BE2C (cell line): Measurements from ENCODE around the gene HSD17B14.
"Not testable (repeated sequence)": the region's sequence is repeated elsewhere in the genome, so short reads cannot be mapped to it uniquely, and the experiment has no call there.

ENCODE experiments used
- DNase-seq: peaks from one replicate; pipeline ENCODE4 v3.0.0-alpha.2; 2020
- H3K27me3 ChIP-seq: fragments of 250-450 bp; sonication (Bioruptor Pico); 2 replicates; pipeline ENCODE4 v1.5.1; 2020; ENCODE audit warnings: mild to moderate bottlenecking
- H3K36me3 ChIP-seq: fragments of 250-450 bp; sonication (Bioruptor Pico); 2 replicates; pipeline ENCODE4 v1.5.1; 2020; ENCODE audit warnings: mild to moderate bottlenecking
- H3K4me1 ChIP-seq: fragments of 250-450 bp; sonication (Bioruptor Pico); 2 replicates; pipeline ENCODE4 v1.5.1; 2020
- H3K4me3 ChIP-seq: 2 replicates; pipeline ENCODE4 v1.5.1; 2011; ENCODE audit warnings: low read depth, low read length
- H3K9me3 ChIP-seq: fragments of 250-450 bp; sonication (Bioruptor Pico); 2 replicates; pipeline ENCODE4 v1.5.1; 2020
- TF ChIP-seq, protein P1 (sequence below): IDR thresholded peaks from 2 replicates; pipeline ENCODE4 v1.5.1; 2012; ENCODE audit warnings: mild to moderate bottlenecking, low read depth, low read length

The HSD17B14 gene

DNA sequence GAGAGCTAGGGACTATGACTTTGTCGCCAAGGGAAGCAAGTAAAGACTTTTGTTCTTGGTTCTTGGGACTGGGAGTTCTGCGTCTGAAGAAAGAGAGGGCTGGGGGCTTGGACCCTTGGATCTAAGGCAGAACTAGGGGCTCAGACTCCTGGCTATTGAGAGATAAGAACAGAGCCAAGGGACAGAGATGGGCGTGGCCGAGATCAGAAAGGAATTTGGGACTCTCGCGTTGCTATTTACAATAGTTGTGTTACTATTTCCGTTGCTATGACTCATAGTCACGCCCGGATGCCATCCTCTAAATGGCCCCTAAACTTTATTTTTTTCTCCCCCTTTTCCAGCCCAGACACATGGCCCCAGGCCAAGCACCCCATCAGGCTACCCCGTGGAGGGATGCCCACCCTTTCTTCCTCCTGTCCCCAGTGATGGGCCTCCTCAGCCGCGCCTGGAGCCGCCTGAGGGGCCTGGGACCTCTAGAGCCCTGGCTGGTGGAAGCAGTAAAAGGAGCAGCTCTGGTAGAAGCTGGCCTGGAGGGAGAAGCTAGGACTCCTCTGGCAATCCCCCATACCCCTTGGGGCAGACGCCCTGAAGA is 36.7 kb upstream of the HSD17B14 start:
- TF ChIP-seq, protein P1, sequence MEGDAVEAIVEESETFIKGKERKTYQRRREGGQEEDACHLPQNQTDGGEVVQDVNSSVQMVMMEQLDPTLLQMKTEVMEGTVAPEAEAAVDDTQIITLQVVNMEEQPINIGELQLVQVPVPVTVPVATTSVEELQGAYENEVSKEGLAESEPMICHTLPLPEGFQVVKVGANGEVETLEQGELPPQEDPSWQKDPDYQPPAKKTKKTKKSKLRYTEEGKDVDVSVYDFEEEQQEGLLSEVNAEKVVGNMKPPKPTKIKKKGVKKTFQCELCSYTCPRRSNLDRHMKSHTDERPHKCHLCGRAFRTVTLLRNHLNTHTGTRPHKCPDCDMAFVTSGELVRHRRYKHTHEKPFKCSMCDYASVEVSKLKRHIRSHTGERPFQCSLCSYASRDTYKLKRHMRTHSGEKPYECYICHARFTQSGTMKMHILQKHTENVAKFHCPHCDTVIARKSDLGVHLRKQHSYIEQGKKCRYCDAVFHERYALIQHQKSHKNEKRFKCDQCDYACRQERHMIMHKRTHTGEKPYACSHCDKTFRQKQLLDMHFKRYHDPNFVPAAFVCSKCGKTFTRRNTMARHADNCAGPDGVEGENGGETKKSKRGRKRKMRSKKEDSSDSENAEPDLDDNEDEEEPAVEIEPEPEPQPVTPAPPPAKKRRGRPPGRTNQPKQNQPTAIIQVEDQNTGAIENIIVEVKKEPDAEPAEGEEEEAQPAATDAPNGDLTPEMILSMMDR: no peak
- Histone ChIP-seq H3K36me3 (no peaks in the 10 kb centered on the region; the same call in 1 of the 2 replicates), H3K9me3 (no peaks in the 10 kb centered on the region), H3K4me1 (peaks cover 12% of the 10 kb centered on the region), H3K4me3 (peak overlapping the region; percentile 88), H3K27me3 (no peaks in the 10 kb centered on the region)
- peak; percentile 71 for DNase-seq

DNA sequence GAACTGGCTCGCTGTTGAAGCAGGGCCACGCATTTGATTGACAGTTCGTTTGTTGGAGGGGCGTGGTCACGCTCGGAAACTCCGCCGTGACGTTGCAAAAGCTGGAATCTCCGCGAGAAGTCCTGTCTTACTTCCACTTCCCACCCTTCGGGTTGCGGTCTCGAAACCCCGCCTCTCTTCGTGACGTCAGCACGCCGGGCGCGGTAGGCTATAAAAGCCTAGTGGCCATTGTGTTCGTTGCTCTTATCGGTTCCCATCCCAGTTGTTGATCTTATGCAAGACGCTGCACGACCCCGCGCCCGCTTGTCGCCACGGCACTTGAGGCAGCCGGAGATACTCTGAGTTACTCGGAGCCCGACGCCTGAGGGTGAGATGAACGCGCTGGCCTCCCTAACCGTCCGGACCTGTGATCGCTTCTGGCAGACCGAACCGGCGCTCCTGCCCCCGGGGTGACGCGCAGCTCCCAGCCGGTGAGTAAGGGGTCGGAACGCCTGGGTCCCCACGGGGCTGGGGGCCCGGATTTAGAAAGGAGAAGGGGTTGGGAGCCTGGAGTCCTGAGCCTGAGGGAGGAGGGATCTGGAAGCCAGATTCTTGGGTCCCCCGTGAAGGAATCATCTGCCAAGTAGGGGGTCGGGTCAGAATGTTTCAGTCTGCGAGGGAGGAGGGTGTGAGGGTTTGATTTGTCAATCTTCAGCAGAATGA is 36.0 kb upstream of the HSD17B14 start, which contains the start of gene PPP1R15A:
PPP1R15A (plus strand) TSS at position 240 of the 702 bp plus-strand sequence. CDS start 813 bp downstream, outside the sequence.
- peak; percentile 97 for DNase-seq
- H3K4me1 ChIP-seq: peaks cover 14% of the 10 kb centered on the region
- TF ChIP-seq, protein P1: no peak
- H3K27me3 ChIP-seq: no peaks in the 10 kb centered on the region
- peak within 1 kb of the TSS; percentile 88 for H3K4me3 ChIP-seq
- no peaks in the 10 kb centered on the region; the same call in 1 of the 2 replicates for H3K36me3 ChIP-seq
- H3K9me3 ChIP-seq: no peaks in the 10 kb centered on the region

DNA sequence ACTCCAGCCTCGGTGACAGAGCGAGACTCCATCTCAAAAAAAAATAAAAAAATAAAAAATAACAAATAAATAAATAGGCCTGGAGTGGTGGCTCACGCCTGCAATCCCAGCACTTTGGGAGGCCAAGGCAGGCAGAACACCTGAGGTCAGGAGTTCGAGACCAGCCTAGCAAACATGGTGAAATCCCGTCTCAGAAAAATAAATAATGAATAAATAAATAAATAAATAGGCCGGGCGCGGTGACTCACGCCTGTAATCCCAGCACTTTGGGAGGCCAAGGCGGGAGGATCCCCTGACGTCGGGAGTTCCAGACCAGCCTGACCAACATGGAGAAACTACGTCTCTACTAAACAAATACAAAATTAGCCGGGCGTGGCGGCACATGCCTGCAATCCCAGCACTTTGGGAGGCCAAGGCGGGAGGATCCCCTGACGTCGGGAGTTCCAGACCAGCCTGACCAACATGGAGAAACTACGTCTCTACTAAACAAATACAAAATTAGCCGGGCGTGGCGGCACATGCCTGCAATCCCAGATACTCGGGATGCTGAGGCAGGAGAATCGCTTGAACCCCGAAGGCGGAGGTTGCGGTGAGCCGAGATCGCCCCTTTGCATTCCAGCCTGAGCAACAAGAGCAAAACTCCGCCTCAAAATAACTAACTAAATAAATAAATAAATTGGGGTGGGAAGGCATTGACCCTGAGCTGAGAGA is 35.3 kb upstream of the HSD17B14 start:
- H3K4me1 ChIP-seq: peaks cover 16% of the 10 kb centered on the region
- H3K9me3 ChIP-seq: not testable (repeated sequence)

DNA sequence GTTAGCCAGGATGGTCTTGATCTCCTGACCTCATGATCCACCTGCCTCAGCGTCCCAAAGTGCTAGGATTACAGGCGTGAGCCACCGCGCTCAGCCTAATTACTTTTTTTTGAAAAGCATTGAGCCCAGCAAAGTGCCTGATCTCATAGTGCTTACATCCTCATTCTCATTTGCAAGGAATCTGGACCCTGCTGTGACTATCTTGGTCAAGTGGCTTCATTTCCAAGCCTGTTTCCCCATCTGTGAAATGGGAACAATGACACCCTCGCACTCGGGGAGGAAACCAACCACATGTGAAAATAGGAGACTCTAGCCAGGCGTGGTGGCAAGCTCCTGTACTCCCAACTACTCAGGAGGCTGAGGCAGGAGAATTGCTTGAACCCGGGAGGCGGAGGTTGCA is 33.8 kb upstream of the HSD17B14 start:
- DNase-seq: no peak
- Histone ChIP-seq H3K4me1 (peaks cover 14% of the 10 kb centered on the region), H3K9me3 (no peaks in the 10 kb centered on the region), H3K36me3 (no peaks in the 10 kb centered on the region; the same call in 1 of the 2 replicates), H3K27me3 (no peaks in the 10 kb centered on the region), H3K4me3 (no peak overlapping the region)
- TF ChIP-seq, protein P1: no peak

More for the DNA sequence above, 35.3 kb upstream of the HSD17B14 start:
- DNase-seq, H3K27me3 ChIP-seq, H3K4me3 ChIP-seq, H3K36me3 ChIP-seq: not testable (repeated sequence)

DNA sequence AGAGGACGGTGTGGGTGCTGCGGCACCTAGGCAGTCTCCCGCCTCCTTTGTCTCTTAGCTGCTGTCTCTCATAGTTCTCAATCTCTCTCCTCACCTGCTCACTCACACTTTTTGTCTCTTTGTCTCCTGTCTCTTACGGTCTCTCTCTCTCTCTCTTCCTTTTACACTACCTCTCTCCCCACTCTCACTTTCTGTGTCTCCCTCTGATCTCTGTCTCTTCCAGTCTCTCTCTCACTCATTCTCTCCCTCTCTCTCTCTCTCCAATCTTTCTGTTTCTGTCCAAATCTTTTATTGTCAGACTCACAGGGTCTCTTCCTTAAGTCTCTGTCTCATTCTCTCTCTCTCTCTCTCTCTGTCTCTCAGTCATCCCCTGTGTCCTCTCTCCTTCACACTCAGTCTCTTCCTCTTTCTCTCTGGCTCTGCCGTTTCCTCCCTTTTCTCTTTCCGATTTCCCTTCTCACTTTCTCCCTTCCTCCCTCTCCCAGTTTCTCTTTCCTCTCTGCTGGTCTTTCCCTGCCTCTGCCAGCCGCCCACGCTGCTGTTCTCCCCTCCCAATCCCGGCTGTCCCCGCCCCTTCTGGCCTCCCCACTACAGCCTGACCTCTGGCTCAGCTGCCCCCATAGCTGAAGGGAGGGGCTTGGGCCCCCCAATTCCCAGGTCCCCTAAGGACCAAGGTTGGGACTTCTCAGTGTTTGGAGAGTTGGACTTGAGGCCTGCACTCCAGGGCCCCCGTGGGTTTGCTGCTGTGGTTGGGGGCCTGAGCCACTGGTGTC is 32.0 kb upstream of the HSD17B14 start, which contains the start of gene PLEKHA4:
PLEKHA4 (minus strand) TSS at position 504 of the 773 bp plus-strand sequence. CDS start 997 bp downstream, outside the sequence.
- no peaks in the 10 kb centered on the region for H3K9me3 ChIP-seq
- TF ChIP-seq, protein P1: no peak
- peaks cover 11% of the 10 kb centered on the region for H3K4me1 ChIP-seq
- peak; percentile 53 for DNase-seq
- H3K27me3 ChIP-seq: no peaks in the 10 kb centered on the region
- H3K4me3 ChIP-seq: peak within 1 kb of the TSS; percentile 44
- no peaks in the 10 kb centered on the region; the same call in 1 of the 2 replicates for H3K36me3 ChIP-seq

DNA sequence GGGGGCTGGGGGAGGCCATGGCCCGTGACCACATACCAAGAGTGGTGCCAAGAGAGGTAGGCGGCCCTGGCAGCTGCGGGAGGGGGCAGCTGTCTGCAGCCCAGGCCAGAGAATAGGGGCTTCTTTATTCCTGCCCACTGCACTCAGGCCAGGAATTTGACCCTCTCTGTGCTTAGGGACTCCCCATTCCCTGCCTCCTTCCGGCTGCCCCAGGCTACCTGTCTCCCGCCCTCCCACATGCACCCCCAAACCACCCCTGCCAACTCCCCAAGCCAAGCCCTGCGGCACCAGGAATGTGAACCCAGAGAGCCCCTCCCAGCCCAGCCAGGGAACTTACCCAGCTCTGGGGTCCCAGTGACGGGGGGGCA is 31.4 kb upstream of the HSD17B14 start:
- Histone ChIP-seq H3K4me3 (peak overlapping the region; percentile 44; the same call in 1 of the 2 replicates), H3K36me3 (no peaks in the 10 kb centered on the region), H3K27me3 (no peaks in the 10 kb centered on the region), H3K4me1 (peaks cover 9% of the 10 kb centered on the region), H3K9me3 (no peaks in the 10 kb centered on the region)
- TF ChIP-seq, protein P1: no peak
- no peak for DNase-seq
